Epithelial cell of proximal tubule (primary cell): ENCODE results near the gene SOHLH2. TPM values are rescaled to one million over a fixed set of nuclear protein-coding genes. Genes with fewer than 3 reads are reported as not detected.

ENCODE experiments used
- DNase-seq: peaks from one replicate; pipeline ENCODE4 v3.0.0-alpha.2; 2011; ENCODE audit warnings: low read depth
- H3K4me3 ChIP-seq: 2 replicates; pipeline ENCODE4 v1.5.1; 2011; ENCODE audit warnings: low read depth, mild to moderate bottlenecking, low read length
- CTCF ChIP-seq: conservative IDR thresholded peaks from 2 replicates; pipeline ENCODE4 v1.5.1; 2012; ENCODE audit warnings: low read depth, mild to moderate bottlenecking, low read length
- total RNA-seq: library from RNA; depleted of rRNA; stranded (reverse); fragments of >200 nt; gene quantifications from 2 replicates; pipeline ENCODE4 v1.2.3, GENCODE V29; 2015

Gene SOHLH2
- total RNA-seq, 1 donor from 2014 or later = not detected

- no peak for TF ChIP-seq CTCF
- H3K4me3 ChIP-seq = no peak overlapping the region
- no peak for DNase-seq
Observed at GRCh38 chr13:36251017-36251416, 36.7 kb upstream of the SOHLH2 start.

- no peak overlapping the region for H3K4me3 ChIP-seq
- no peak for DNase-seq
- no peak for TF ChIP-seq CTCF
Observed at GRCh38 chr13:36248700-36249099, 34.3 kb upstream of the SOHLH2 start.

GRCh38 chr13:36244990-36245389, 30.6 kb upstream of the SOHLH2 start:
- no peak for DNase-seq
- no peak for TF ChIP-seq CTCF
- H3K4me3 ChIP-seq = no peak overlapping the region

GRCh38 chr13:36244073-36244472, 29.7 kb upstream of the SOHLH2 start:
- no peak for DNase-seq
- H3K4me3 ChIP-seq = no peak overlapping the region
- no peak for TF ChIP-seq CTCF

GRCh38 chr13:36242761-36243160, 28.4 kb upstream of the SOHLH2 start:
- no peak overlapping the region for H3K4me3 ChIP-seq
- no peak for DNase-seq
- no peak for TF ChIP-seq CTCF

GRCh38 chr13:36231236-36231635, 16.9 kb upstream of the SOHLH2 start:
- H3K4me3 ChIP-seq = no peak overlapping the region
- no peak for DNase-seq
- TF ChIP-seq CTCF = no peak

GRCh38 chr13:36224730-36225129, 10.4 kb upstream of the SOHLH2 start:
- TF ChIP-seq CTCF = no peak
- H3K4me3 ChIP-seq = no peak overlapping the region
- DNase-seq = no peak
